GM21528 (cell line): ENCODE data around the gene DCST2.

Experiments
- ATAC-seq: cut with Tn5 transposase; IDR thresholded peaks from one replicate; pipeline ENCODE4 v1.9.1; 2021; ENCODE audit warnings: mild to moderate bottlenecking, moderate library complexity; ENCODE audit not compliant: unreplicated experiment, low FRiP score

Gene DCST2

DNA sequence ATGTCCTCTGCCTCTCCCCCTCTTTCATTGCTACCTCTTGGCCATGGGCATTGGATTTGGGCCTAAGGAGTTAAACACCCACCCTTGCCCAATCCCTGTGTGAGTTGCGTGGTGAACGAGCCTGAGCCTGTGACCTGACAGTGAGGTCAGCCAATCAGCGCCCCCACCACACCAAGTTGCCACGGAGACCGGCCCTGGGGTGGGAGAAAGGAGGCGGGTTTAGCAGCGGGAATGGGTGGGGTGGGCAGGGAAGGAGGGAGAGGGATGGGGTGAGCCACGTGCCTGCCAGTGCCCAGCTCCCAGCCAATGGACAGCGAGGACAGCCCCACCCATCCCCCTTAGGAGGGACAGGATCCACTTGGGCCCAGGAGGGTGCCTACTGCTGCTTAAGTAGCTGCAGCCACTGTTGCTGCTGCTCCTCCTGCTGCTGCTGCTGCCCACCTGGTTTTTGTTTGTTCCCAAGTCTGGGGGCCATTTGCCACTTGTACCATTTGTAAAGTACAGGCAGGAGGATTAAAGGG, 21.5 kb downstream of the DCST2 start:
- no peak for ATAC-seq

GRCh38 chr1:155011437-155012025, 22.1 kb downstream of the DCST2 start:
- no peak for ATAC-seq

DNA sequence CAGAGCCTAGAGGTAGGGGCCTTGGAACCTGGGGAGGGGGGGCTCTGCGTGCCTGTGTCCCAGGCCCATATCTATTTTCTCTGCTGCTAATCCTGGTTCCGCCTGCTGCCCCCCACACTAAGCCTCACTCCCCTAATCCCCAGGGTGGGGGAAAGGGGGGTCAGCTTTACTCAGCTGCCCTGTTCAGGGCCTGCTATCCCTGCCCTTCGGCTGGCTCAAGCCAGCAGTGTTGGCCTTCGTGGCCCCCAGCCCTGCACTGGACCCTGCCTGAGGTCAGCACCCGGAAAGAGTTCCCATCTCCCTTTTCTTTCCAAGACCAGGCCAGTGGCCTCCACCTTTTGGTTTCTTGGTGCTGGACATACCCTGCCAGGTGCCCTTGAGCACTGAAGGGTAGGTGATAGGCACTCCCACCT, 22.6 kb downstream of the DCST2 start:
- no peak for ATAC-seq

DNA sequence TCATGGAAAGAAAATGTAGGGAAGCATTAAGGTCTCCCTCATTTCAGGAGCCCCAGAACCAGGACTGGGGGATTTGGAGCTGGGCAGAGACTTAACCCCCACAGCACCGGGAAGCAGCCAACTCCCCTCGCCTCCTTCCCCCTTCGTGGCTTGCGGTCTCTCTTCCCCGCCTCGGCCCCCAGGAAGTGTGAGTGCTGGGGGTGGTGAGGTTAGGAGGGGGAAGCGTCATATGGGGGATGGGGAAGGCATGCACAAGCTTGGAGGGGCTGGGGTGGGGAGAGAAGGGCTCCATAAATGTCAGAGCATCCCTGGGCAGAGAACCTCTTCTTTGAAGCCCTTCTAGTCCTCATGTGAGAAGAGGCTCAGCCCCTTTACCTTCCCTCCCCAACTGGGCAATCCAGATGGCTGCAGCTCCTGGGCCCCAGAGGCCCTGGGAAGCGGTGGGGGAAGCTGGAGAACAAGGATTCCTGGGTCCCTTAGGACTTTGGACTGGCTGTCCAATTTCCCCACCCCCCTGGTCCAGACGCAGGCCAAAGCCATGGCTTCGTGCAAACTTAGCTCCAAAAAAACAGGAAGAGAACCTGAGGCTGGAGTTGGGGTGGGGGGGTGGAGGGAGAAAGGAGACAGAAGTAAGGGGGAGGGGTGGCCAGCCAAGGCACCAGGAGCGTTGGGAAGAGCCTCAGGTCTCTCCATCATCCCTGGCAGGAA, 23.2 kb downstream of the DCST2 start:
- no peak for ATAC-seq

GRCh38 chr1:155009742-155010141, 23.8 kb downstream of the DCST2 start:
- no peak for ATAC-seq

GRCh38 chr1:155009221-155009711, 24.3 kb downstream of the DCST2 start:
- no peak for ATAC-seq

DNA sequence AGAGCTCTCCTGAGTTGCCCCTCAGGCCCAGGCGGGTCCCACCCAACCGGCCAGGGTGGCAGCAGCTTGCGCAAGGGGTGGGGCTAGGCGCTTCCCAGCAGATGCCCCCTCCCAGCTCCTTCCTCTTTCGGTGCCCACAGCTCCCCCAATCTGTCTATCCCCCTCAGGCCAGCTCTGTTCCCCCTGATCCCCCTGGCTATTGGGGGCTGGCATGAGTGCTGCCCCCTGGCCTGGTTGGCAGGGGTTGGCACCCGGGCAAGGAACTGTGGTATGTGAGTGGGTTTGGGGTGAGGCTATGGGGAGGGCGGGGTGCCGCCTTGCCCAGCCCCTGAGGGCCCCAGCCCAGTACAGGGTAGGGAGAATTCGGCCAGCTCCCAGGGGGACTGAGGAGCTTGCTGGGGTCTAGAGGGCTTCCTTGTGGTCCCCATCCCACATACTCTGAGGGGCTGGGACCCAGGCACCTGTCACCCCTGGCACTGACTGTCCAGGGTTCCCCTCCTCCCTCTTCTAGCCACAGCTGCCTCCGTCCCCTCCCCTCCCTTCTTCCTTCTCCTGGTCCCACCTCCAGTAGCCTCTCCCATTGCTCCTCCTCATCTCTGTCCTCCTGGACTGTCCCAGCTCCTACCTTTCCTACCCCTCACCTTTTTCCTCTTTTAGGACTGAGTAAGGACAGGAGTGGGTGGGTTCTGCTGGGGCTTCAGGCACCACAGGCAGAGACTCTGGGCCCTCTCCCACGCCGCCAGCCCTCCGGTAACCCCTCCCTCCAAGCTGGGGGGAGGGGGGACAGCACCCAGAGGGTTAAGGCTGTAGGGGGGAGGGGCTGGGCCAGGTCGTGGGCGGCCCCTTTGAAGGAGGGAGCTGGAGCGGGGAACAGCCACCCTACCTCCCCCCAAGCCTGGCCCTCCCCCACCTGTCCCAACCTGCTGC, 25.3 kb downstream of the DCST2 start:
- ATAC-seq = no peak

- ATAC-seq = no peak
These were observed 26.2 kb downstream of the DCST2 start for GRCh38 chr1:155007251-155007828.

DNA sequence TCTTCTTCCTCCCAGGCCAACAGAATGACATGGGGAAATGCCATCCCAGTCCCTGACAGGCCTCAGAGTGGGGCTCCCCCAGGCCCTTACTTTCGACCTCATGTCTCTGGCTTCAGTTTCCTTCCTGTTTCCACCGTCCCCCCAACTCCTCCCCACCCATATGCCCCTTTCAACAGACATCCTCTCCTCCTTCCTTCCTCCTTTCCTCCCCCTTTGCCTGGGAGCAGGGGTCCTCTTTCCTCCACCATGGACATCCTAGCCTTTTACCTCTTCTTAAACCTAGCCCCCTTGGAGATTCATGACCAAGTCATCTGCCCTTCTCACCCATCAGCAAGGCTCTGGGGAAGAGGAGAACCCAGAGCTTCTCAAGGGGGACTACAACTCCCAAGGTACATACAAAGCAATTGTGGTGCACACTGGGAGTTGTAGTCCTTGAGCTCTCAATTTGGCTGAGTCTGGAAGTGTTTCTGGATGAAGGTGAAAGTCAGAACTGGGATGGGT, 26.9 kb downstream of the DCST2 start:
- no peak for ATAC-seq

DNA sequence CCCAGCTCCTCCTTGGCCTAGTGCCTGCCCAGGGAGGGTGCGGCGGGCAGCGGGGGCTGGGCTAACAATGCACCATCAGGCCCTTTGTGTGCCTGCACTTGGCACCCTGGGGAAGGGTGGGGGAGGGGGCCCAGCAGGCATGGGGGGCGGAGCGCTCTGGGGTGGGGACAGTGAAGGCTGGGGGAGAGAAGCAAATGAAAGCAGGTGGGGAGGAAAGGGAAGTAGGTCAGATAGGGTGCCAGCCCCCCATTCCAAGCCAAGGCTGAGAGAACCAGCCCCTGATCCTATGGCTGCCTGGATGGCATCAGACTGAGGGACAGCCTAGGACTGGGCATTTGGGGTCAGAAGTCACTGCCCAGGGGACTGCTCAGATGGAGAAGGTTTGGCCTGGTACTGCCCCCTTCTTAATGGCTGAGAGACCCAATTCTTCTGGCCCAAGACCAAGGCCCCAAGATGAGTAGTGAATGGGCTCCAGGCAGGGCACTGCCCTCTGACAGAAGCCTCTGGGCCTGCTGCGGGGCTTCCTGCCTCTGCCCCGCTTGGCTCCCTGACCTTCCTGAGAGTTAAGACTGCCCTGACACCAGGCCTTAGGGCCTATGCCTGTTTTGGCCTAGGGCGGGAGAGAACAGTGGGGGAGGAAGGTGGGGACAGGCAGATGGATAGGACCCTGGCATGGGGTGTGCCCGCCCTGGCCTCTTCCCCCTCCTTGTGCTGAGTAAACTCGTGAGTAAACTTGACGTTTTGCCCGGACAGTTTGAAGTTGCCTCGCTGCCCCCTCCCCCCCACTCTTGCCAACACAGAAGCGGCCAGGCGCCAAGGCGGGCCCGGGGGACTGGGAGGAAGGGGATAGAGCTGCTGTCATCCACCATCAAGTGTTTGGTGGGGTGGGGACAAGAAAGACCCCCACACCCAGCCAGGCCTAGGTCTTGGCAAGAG, 28.2 kb downstream of the DCST2 start:
- ATAC-seq = no peak

DNA sequence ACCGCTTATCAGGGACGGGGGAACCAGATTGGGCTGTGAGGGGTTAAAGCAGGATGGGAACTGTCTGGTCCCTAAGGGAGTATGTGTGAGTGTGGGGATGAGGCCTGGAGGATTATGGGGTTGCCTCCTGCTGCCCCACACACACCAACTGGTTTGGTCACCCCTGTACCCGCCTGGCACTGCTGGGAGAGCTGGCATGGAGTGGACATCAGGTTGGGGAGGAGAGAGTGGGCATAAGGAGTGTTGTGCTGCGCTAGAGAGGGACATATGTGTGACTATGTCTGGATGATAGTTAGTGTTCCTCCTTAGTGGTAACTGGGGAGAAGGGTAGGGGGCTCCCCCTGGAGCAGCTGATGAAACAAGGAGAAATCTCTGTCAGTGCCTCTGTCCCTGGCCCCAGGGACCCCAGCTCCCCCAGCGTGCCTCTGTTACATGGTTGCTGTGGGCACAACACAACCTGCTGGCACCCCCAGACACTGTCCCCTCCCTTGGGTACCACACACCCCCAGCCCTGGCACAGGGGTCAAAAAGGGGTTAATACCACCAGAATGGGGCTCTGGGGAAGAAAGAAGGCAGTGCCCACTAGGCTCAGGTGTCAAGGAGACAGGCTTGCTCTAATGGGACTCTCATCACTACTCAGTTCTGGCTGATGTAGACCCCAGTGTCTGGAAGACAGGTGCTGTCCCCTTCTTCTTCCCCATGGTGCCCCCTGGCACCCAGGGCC, 29.1 kb downstream of the DCST2 start:
- ATAC-seq = no peak

GRCh38 chr1:155003766-155004351, 29.7 kb downstream of the DCST2 start:
- no peak for ATAC-seq

DNA sequence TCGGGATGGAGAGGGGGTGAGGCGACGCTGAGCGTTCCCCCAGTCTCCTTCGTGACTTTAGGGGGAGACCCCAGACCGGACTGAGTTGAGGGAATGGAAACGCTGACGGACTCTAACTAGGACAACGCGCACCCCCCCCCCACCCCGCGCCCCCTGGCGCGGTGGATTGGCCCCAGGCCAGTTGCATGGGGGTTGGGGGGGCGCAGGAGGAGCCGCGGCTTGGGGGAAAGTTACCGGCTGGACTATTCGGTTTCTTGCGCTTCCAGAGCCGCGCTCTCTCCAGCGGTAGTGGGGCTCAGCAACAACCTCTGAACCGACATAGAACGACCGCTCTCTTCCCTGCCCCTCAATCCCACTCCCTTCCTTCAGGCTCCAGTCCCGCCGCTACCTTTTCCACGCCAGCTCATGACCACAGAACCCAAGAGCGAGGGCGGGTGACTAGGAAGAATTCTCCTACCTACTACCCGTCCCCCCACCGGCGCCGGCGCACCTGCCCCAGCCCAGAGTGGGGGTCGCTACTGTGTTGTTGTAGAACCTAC, 30.3 kb downstream of the DCST2 start:
- no peak for ATAC-seq

GRCh38 chr1:155002464-155003226, 30.9 kb downstream of the DCST2 start, which contains the start of gene ZBTB7B:
ZBTB7B (plus strand) TSS chr1:155002802; CDS start chr1:155014661, 11,859 bp downstream.
- ATAC-seq = no peak

- peak; percentile 50 for ATAC-seq
These were observed 31.7 kb downstream of the DCST2 start for GRCh38 chr1:155001675-155002463.

DNA sequence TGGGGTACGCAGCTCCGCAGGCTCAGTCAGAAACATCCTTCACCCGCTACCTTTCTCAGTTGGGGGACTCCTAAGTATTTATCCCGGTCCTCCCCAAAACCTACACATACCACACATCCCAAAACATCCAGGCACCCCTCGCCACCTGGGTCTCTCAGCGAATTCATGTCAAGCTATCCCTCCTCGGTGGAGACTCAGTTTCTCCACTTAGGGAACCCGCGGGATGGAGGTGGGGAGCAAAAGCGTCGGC, 32.2 kb downstream of the DCST2 start:
- peak; percentile 11 for ATAC-seq
